ENCODE data around the gene PHLPP2. TPM values are rescaled to one million over a fixed set of nuclear protein-coding genes. Genes with fewer than 3 reads are reported as not detected.

Gene PHLPP2
- total and polyA plus RNA-seq, 10 of the 15 experiments (the other 5 are each of a cell fraction or from before 2014, with no cell fraction given): 1.0 to 13.2 (median 7.0) TPM

DNA sequence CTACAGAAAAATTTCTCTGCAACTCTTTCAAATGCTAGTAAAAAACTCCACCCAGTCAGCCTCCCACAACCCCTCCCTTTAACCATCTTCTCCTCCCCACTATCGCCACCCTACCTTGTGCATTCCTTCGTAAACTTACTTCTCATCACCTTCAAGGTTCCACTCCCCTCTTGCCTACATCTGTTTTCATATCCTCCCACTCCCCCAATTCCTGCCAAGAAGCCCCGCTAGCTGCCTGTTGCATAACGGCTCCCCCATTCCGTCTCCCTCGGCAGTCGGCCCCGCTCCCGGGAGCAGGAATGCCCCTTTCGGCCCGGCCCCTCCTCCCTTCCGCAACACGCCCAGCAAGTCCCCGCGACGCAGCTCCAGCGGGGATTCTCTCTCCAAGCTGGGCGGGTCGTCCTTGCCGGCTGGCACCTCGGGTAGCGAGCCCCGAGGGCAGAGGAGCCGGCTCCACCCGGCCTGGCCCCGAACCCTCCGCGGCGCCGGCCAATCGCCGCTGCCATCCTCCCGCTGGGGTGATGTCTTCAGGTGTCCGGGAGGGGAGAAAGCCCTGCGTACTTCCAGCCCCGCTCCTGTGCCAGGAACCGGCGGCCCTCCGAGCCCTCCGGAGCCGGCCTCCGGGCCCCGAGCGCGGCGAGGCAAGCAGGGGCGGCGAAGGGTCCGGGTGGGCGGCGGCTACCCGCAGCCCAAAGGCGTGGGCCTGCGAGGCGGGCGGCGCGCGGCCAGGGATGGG is 1.5 kb downstream of the PHLPP2 start (continued):
- TF ChIP-seq GATAD2B (conservative IDR thresholded peaks at IDR 0.05; ENCODE audit: low read depth): peak; percentile 79; the same call in 1 of the 2 replicates
- peak; percentile 55 to 69; a peak in 2 of 4 replicates for TF ChIP-seq IKZF2 (IDR thresholded peaks at IDR 0.05)
- TF ChIP-seq SIN3A (IDR thresholded peaks at IDR 0.05; ENCODE audit: low read depth, low read length): peak; percentile 48; the same call in 1 of the 2 replicates
- TF ChIP-seq SRF (IDR thresholded peaks at IDR 0.05; ENCODE audit: low read depth in 2 of 2, low read length in 2 of 2): no peak
- TF ChIP-seq NBN (IDR thresholded peaks at IDR 0.05): peak; percentile 78
- peak; percentile 76 for TF ChIP-seq IKZF1 (conservative IDR thresholded peaks at IDR 0.05)
- peak; percentile 70 for TF ChIP-seq EED (IDR thresholded peaks at IDR 0.05; ENCODE audit: low read depth)
- TF ChIP-seq, protein P1, sequence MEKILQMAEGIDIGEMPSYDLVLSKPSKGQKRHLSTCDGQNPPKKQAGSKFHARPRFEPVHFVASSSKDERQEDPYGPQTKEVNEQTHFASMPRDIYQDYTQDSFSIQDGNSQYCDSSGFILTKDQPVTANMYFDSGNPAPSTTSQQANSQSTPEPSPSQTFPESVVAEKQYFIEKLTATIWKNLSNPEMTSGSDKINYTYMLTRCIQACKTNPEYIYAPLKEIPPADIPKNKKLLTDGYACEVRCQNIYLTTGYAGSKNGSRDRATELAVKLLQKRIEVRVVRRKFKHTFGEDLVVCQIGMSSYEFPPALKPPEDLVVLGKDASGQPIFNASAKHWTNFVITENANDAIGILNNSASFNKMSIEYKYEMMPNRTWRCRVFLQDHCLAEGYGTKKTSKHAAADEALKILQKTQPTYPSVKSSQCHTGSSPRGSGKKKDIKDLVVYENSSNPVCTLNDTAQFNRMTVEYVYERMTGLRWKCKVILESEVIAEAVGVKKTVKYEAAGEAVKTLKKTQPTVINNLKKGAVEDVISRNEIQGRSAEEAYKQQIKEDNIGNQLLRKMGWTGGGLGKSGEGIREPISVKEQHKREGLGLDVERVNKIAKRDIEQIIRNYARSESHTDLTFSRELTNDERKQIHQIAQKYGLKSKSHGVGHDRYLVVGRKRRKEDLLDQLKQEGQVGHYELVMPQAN (conservative IDR thresholded peaks at IDR 0.05): peak; percentile 56; the same call in 1 of the 2 replicates
- no peak for TF ChIP-seq PAX8 (IDR thresholded peaks at IDR 0.05)
- 0 out of 2 replicates have a peak, but pooled peaks have one; percentile 64 for TF ChIP-seq HDGF (IDR thresholded peaks at IDR 0.05)
- no peak for TF ChIP-seq EGR1 (IDR thresholded peaks at IDR 0.05; ENCODE audit: borderline replicate concordance in 1 of 2, low read depth in 2 of 2, low read length in 2 of 2)
- TF ChIP-seq, protein P2, sequence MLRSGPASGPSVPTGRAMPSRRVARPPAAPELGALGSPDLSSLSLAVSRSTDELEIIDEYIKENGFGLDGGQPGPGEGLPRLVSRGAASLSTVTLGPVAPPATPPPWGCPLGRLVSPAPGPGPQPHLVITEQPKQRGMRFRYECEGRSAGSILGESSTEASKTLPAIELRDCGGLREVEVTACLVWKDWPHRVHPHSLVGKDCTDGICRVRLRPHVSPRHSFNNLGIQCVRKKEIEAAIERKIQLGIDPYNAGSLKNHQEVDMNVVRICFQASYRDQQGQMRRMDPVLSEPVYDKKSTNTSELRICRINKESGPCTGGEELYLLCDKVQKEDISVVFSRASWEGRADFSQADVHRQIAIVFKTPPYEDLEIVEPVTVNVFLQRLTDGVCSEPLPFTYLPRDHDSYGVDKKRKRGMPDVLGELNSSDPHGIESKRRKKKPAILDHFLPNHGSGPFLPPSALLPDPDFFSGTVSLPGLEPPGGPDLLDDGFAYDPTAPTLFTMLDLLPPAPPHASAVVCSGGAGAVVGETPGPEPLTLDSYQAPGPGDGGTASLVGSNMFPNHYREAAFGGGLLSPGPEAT (IDR thresholded peaks at IDR 0.05; ENCODE audit: low read depth): peak; percentile 69
- no peak for TF ChIP-seq SMAD1 (IDR thresholded peaks at IDR 0.05; ENCODE audit: low read depth, partially characterized antibody)

All from GM12878 (cell line).